ENCODE data around the gene PRCP. TPM values are rescaled to one million over a fixed set of nuclear protein-coding genes. Genes with fewer than 3 reads are reported as not detected.
"Not testable (repeated sequence)": the region's sequence is repeated elsewhere in the genome, so short reads cannot be mapped to it uniquely, and the experiment has no call there.

PRCP gene
- total RNA-seq, 1 experiment from 2014 or later = 53.9 TPM

DNA sequence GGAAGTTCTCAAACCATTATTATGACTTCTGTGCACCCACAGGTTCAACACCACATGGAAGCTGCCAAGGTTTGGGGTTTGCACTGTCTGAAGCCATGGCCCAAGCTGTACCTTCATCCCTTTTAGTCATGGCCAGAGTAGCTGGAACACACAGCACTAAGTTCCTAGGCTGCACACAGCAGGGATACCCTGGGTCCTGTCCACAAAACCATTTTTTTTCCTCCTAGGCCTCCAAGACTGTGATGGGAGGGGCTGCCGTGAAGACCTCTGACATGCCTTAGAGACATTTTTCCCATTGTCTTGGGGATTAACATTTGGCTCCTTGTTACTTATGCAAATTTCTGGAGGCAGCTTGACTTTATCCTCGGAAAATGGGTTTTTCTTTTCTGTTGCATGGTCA is 44.0 kb upstream of the PRCP start (continued):
- TF ChIP-seq, protein P1, sequence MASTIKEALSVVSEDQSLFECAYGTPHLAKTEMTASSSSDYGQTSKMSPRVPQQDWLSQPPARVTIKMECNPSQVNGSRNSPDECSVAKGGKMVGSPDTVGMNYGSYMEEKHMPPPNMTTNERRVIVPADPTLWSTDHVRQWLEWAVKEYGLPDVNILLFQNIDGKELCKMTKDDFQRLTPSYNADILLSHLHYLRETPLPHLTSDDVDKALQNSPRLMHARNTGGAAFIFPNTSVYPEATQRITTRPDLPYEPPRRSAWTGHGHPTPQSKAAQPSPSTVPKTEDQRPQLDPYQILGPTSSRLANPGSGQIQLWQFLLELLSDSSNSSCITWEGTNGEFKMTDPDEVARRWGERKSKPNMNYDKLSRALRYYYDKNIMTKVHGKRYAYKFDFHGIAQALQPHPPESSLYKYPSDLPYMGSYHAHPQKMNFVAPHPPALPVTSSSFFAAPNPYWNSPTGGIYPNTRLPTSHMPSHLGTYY (CRISPR knock-in tag; IDR thresholded peaks at IDR 0.05) = no peak
- no peak for TF ChIP-seq ZNF317 (CRISPR knock-in tag; IDR thresholded peaks at IDR 0.05; ENCODE audit: borderline replicate concordance, low read depth)
- no peak for TF ChIP-seq FOXP1 (CRISPR knock-in tag; IDR thresholded peaks at IDR 0.05; ENCODE audit: borderline replicate concordance)
- TF ChIP-seq ZNF423 (CRISPR knock-in tag; IDR thresholded peaks at IDR 0.05) = no peak
- TF ChIP-seq, protein P2, sequence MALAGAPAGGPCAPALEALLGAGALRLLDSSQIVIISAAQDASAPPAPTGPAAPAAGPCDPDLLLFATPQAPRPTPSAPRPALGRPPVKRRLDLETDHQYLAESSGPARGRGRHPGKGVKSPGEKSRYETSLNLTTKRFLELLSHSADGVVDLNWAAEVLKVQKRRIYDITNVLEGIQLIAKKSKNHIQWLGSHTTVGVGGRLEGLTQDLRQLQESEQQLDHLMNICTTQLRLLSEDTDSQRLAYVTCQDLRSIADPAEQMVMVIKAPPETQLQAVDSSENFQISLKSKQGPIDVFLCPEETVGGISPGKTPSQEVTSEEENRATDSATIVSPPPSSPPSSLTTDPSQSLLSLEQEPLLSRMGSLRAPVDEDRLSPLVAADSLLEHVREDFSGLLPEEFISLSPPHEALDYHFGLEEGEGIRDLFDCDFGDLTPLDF (CRISPR knock-in tag; IDR thresholded peaks at IDR 0.05) = no peak
- TF ChIP-seq TP53 (CRISPR knock-in tag; IDR thresholded peaks at IDR 0.05) = no peak
- TF ChIP-seq ELF4 (CRISPR knock-in tag; IDR thresholded peaks at IDR 0.05; ENCODE audit: low read depth) = no peak
- TF ChIP-seq HMGA2 (CRISPR knock-in tag; IDR thresholded peaks at IDR 0.05) = no peak
- TF ChIP-seq, protein P3, sequence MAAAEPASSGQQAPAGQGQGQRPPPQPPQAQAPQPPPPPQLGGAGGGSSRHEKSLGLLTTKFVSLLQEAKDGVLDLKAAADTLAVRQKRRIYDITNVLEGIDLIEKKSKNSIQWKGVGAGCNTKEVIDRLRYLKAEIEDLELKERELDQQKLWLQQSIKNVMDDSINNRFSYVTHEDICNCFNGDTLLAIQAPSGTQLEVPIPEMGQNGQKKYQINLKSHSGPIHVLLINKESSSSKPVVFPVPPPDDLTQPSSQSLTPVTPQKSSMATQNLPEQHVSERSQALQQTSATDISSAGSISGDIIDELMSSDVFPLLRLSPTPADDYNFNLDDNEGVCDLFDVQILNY (CRISPR knock-in tag; IDR thresholded peaks at IDR 0.05) = no peak
- TF ChIP-seq, protein P4, sequence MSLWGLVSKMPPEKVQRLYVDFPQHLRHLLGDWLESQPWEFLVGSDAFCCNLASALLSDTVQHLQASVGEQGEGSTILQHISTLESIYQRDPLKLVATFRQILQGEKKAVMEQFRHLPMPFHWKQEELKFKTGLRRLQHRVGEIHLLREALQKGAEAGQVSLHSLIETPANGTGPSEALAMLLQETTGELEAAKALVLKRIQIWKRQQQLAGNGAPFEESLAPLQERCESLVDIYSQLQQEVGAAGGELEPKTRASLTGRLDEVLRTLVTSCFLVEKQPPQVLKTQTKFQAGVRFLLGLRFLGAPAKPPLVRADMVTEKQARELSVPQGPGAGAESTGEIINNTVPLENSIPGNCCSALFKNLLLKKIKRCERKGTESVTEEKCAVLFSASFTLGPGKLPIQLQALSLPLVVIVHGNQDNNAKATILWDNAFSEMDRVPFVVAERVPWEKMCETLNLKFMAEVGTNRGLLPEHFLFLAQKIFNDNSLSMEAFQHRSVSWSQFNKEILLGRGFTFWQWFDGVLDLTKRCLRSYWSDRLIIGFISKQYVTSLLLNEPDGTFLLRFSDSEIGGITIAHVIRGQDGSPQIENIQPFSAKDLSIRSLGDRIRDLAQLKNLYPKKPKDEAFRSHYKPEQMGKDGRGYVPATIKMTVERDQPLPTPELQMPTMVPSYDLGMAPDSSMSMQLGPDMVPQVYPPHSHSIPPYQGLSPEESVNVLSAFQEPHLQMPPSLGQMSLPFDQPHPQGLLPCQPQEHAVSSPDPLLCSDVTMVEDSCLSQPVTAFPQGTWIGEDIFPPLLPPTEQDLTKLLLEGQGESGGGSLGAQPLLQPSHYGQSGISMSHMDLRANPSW (CRISPR knock-in tag; conservative IDR thresholded peaks at IDR 0.05; ENCODE audit: low read depth) = no peak
- no peak for TF ChIP-seq ZNF263 (CRISPR knock-in tag; IDR thresholded peaks at IDR 0.05; ENCODE audit: low read depth)

DNA sequence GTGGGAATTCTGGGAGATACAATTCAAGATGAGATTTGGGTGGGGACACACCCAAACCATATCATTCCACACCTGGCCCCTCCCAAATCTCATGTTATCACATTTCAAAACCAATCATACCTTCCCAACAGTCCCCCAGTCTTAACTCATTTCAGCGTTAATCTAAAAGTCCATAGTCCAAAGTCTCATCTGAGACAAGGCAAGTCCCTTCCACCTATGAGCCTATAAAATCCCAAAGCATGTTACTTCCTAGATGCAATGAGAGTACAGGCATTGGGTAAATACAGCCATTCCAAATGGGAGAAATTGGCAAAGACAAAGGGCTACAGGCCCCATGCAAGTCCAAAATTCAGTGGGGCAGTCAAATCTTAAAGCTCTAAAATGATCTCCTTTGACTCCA is 43.2 kb upstream of the PRCP start:
- H3K27me3 Mint-ChIP-seq (ENCODE audit: low read depth); ATAC-seq; H3K36me3 Mint-ChIP-seq; POLR2A ChIA-PET; H3K4me1 Mint-ChIP-seq; H3K4me3 Mint-ChIP-seq; H3K27ac Mint-ChIP-seq; DNase-seq (ENCODE audit: low spot score): not testable (repeated sequence)
- CTCF ChIA-PET = interaction anchor here (1.7 kb wide), 1 partner anchor 17 kb away, joined by 6 read pairs; no protein-coding TSS in a partner anchor
- H3K9me3 Mint-ChIP-seq = peaks cover 14% of the 10 kb centered on the region

DNA sequence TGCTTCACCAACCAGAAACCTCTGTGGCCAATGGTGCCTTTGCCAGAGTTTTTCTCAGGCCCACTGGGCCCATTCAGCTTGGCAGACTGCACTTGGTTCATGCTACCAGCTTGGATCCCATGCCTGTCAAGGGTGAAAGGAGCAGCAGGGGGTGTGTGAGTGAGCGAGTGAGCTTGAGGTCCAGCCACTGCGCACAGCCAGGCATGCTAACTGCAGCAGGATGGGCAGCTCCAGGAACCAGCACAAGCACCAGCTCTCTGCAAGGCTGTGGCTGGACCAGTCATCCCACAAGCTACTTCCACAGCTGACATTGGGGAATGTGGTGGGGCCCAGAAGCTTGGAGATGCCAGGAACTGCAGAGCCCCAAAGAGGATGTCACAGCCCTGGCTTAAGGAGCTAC is 42.1 kb upstream of the PRCP start:
- no peak overlapping the region for H3K4me3 Mint-ChIP-seq
- H3K27ac Mint-ChIP-seq = no peak overlapping the region
- ATAC-seq (no peak), DNase-seq (ENCODE audit: low spot score) (no peak)
- peaks cover 7% of the 10 kb centered on the region for H3K4me1 Mint-ChIP-seq
- H3K36me3 Mint-ChIP-seq = no peaks in the 10 kb centered on the region
- POLR2A ChIA-PET = no interaction called here
- no peaks in the 10 kb centered on the region; the same call in 1 of the 2 replicates for H3K27me3 Mint-ChIP-seq (ENCODE audit: low read depth)
- peaks cover 14% of the 10 kb centered on the region for H3K9me3 Mint-ChIP-seq
- CTCF ChIA-PET = interaction anchor here (0.6 to 1.7 kb wide), 2 partner anchors 16 to 1488 kb away, joined by 6 read pairs; no protein-coding TSS in a partner anchor
- TF ChIP-seq, protein P5, sequence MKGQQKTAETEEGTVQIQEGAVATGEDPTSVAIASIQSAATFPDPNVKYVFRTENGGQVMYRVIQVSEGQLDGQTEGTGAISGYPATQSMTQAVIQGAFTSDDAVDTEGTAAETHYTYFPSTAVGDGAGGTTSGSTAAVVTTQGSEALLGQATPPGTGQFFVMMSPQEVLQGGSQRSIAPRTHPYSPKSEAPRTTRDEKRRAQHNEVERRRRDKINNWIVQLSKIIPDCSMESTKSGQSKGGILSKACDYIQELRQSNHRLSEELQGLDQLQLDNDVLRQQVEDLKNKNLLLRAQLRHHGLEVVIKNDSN (CRISPR knock-in tag; IDR thresholded peaks at IDR 0.05) = no peak
- TF ChIP-seq SMAD4 (CRISPR knock-in tag; IDR thresholded peaks at IDR 0.05) (no peak), ZNF396 (CRISPR knock-in tag; IDR thresholded peaks at IDR 0.05; ENCODE audit: borderline replicate concordance) (no peak), MYBL2 (CRISPR knock-in tag; IDR thresholded peaks at IDR 0.05) (no peak), ZNF423 (CRISPR knock-in tag; IDR thresholded peaks at IDR 0.05) (no peak), TEAD1 (CRISPR knock-in tag; IDR thresholded peaks at IDR 0.05) (no peak), ZNF416 (CRISPR knock-in tag; IDR thresholded peaks at IDR 0.05) (no peak)
- TF ChIP-seq, protein P6, sequence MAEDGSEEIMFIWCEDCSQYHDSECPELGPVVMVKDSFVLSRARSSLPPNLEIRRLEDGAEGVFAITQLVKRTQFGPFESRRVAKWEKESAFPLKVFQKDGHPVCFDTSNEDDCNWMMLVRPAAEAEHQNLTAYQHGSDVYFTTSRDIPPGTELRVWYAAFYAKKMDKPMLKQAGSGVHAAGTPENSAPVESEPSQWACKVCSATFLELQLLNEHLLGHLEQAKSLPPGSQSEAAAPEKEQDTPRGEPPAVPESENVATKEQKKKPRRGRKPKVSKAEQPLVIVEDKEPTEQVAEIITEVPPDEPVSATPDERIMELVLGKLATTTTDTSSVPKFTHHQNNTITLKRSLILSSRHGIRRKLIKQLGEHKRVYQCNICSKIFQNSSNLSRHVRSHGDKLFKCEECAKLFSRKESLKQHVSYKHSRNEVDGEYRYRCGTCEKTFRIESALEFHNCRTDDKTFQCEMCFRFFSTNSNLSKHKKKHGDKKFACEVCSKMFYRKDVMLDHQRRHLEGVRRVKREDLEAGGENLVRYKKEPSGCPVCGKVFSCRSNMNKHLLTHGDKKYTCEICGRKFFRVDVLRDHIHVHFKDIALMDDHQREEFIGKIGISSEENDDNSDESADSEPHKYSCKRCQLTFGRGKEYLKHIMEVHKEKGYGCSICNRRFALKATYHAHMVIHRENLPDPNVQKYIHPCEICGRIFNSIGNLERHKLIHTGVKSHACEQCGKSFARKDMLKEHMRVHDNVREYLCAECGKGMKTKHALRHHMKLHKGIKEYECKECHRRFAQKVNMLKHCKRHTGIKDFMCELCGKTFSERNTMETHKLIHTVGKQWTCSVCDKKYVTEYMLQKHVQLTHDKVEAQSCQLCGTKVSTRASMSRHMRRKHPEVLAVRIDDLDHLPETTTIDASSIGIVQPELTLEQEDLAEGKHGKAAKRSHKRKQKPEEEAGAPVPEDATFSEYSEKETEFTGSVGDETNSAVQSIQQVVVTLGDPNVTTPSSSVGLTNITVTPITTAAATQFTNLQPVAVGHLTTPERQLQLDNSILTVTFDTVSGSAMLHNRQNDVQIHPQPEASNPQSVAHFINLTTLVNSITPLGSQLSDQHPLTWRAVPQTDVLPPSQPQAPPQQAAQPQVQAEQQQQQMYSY (CRISPR knock-in tag; IDR thresholded peaks at IDR 0.05) = no peak
- TF ChIP-seq, protein P7, sequence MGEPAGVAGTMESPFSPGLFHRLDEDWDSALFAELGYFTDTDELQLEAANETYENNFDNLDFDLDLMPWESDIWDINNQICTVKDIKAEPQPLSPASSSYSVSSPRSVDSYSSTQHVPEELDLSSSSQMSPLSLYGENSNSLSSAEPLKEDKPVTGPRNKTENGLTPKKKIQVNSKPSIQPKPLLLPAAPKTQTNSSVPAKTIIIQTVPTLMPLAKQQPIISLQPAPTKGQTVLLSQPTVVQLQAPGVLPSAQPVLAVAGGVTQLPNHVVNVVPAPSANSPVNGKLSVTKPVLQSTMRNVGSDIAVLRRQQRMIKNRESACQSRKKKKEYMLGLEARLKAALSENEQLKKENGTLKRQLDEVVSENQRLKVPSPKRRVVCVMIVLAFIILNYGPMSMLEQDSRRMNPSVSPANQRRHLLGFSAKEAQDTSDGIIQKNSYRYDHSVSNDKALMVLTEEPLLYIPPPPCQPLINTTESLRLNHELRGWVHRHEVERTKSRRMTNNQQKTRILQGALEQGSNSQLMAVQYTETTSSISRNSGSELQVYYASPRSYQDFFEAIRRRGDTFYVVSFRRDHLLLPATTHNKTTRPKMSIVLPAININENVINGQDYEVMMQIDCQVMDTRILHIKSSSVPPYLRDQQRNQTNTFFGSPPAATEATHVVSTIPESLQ (CRISPR knock-in tag; IDR thresholded peaks at IDR 0.05) = no peak
- TF ChIP-seq, protein P1 (CRISPR knock-in tag; IDR thresholded peaks at IDR 0.05) = no peak
